Ovary (tissue), 9 donors: ENCODE data around the gene PCYT2. TPM values are rescaled to one million over a fixed set of nuclear protein-coding genes. Genes with fewer than 3 reads are reported as not detected.
A peak's percentile ranks its signal among the peaks of the same experiment; 100 is the strongest.

ENCODE experiments used
- DNase-seq, 5 donors: peaks; one replicate each; pipeline ENCODE4 v3.0.0-alpha.2; 2019 to 2020
- H3K27ac ChIP-seq, 2 donors: fragments of 200-600 bp; one replicate each; pipeline versions ENCODE4 v1.5.1 to v1.8.0; 2019 to 2022
- H3K27me3 ChIP-seq: fragments of 200-600 bp; one replicate; pipeline ENCODE4 v1.8.0; 2022
- H3K36me3 ChIP-seq: fragments of 200-600 bp; sonication (generic); one replicate; pipeline ENCODE4 v1.5.1; 2019
- H3K4me1 ChIP-seq: one replicate; pipeline ENCODE4 v1.8.1; 2013; ENCODE audit warnings: mild to moderate bottlenecking, moderate library complexity; ENCODE audit not compliant: insufficient read depth
- H3K4me3 ChIP-seq: fragments of 200-600 bp; sonication (generic); one replicate; pipeline ENCODE4 v1.5.1; 2017
- H3K9me3 ChIP-seq, 2 donors: fragments of 200-600 bp in 1 of 2; sonication (generic) in 1 of 2; one replicate each; pipeline versions ENCODE4 v1.5.1 to v1.8.1; 2013 to 2019; ENCODE audit warnings: mild to moderate bottlenecking in 1 of 2, moderate library complexity in 1 of 2
- EP300 ChIP-seq: sonication (generic); formaldehyde crosslinking; IDR thresholded peaks from one replicate; pipeline ENCODE4 v1.6.1; 2017; ENCODE audit warnings: antibody characterized with exemption
- POLR2A ChIP-seq: fragments of 450-650 bp; IDR thresholded peaks from one replicate; pipeline ENCODE4 v1.6.1; 2017; ENCODE audit warnings: antibody characterized with exemption, mild to moderate bottlenecking, moderate library complexity
- whole genome bisulfite sequencing, 3 donors: extraction: QIAGEN DNeasy Blood & Tissue Kit in 1 of 3; methylation state at CpG; one replicate each; pipeline versions ENCODE4 v1.1.5 to v1.1.7; 2013 to 2017; 5-methylcytosine and 5-hydroxymethylcytosine counted together
- intact Hi-C, 4 donors: fragments of 100-400 bp; cut with DNase I; formaldehyde crosslinking; loops; one replicate each; pipeline versions ENCODE4 v1.11.0 to v1.15.1; 2022 to 2023
- polyA plus RNA-seq, 2 donors: library from polyadenylated mRNA; stranded (reverse); fragments of 200-250 nt in 1 of 2; fragments of 350-450 nt in 1 of 2; fragmentation: Illumina TruSeq in 1 of 2; extraction: RNeasy Lipid Tissue Mini Kit (QIAGEN cat#74804) in 1 of 2; gene quantifications; one replicate each; pipeline ENCODE4 v1.2.3, GENCODE V29; 2013 to 2014
- total RNA-seq, 7 donors: library from RNA; depleted of rRNA in 2 of 7; stranded (reverse); fragments of >200 nt in 2 of 7; fragmentation: NEBNext Ultra II Directional in 3 of 7; extraction: Animal tissue kit (Norgen Biotek cat#: 25700) in 3 of 7; gene quantifications; one replicate each; pipeline versions ENCODE4 v1.1.0 to v1.2.4, GENCODE V29; 2016 to 2023
- TF ChIP-seq, protein P1 (sequence below), 3 donors: fragments of 450-650 bp in 2 of 3; fragments of 200-600 bp in 1 of 3; IDR thresholded peaks; one replicate each; pipeline versions ENCODE4 v1.5.1 to v1.8.0; 2016 to 2022; ENCODE audit warnings: antibody characterized with exemption in 3 of 3, mild to moderate bottlenecking in 1 of 3
- donor health status: DM: no; HTN: no; CAD: no; lungs with moderate emphysema.
- donor health status: DM: no; HTN: no; CAD: no.
- donor health status: Bipolar disorder and iron deficiency.
- donor health status: DM: yes; HTN: yes; CAD: no.
- donor health status: DM: no; HTN: no; CAD: no.
- donor health status: DM: yes; HTN: yes; CAD: no.

The PCYT2 gene
- total and polyA plus RNA-seq, 9 donors, result 12.6 to 71.4 (median 25.7) TPM

DNA sequence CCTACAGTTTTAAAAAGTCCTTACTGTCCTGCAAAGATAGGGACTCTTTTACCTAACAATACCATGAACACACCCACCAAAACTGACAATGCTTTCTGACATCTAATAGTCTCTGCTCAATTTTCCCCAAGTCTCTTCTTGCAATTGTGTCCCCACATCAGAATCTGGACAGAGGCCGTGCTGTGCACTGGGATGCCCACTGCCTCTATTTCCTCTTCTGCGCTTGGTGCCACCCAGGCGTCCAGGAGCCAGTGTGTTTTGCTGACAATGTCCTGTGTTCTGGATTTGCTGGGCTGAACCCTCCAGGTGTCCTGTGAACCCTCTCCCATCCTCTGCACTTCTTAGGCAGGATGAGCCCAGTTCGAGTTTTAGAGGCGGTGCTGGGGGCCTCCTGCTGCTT is 33.6 kb downstream of the PCYT2 start:
- Histone ChIP-seq H3K27ac (no peak overlapping the region), H3K9me3 (no peaks in the 10 kb centered on the region), H3K27me3 (no peaks in the 10 kb centered on the region), H3K36me3 (no peaks in the 10 kb centered on the region), H3K4me1 (peaks cover 2% of the 10 kb centered on the region), H3K4me3 (no peak overlapping the region)
- intact Hi-C loops, result no loop called here
- WGBS, 3 donors, result 94 to 97% (median 96%) methylated on average over 5 of the region's 5 CpGs
- DNase-seq, result no peak
- TF ChIP-seq EP300, result no peak

DNA sequence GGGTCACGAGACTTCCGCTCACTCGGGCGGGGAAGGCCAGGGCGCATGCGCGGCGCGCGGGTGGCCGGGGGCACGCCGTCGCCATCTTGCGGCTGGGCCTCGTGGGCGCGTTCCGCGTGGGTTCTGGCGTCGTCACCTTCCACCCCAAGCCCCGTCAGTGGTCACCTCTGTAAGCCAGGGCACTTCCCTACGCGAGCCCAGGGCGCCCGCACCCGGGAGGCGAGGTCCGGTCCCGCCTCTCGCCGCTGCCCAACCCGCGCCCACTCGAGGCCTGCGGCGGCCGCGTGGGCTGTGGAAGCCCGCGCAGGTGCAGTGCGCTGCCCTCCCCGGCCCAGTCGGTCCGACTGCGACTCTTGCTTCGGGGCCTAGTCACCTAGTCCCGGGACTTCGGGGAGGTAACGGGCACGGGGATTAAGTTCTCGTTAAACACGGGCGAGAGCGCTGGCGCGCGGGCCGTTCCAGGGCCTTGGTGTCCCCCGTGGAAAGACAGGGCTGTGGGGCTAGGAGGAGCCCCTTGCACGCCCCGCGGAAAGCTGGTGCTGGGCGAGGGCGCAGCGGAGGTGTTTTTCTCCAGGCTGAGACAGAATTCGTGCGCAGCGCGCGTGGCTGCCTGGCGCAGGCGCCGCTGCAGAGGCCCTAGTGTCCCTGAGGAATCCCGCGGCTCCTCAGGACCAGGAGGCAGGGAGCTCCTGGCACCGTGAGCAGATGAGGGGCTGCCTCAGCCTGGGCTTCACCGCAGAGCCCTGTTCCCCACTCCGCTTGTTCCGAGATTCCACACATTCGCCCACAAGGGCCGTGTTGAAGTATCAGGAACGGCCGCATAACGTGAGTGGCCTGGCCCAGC is 39.6 kb downstream of the PCYT2 start:
- no peaks in the 10 kb centered on the region for H3K36me3 ChIP-seq
- H3K4me1 ChIP-seq, result peaks cover 12% of the 10 kb centered on the region
- H3K9me3 ChIP-seq, result no peaks in the 10 kb centered on the region
- no peaks in the 10 kb centered on the region for H3K27me3 ChIP-seq
- H3K27ac ChIP-seq, result peak overlapping the region; percentile 87 to 95
- DNase-seq, result peak; percentile 93 to 96 (median 95)
- intact Hi-C loops, result no loop called here
- 0 to 1% (median 0%) methylated on average over 47 to 86 of the region's 86 CpGs for WGBS, 3 donors
- H3K4me3 ChIP-seq, result peak overlapping the region; percentile 90
- TF ChIP-seq EP300 (peak; percentile 21), POLR2A (peak; percentile 98)
- TF ChIP-seq, protein P1, sequence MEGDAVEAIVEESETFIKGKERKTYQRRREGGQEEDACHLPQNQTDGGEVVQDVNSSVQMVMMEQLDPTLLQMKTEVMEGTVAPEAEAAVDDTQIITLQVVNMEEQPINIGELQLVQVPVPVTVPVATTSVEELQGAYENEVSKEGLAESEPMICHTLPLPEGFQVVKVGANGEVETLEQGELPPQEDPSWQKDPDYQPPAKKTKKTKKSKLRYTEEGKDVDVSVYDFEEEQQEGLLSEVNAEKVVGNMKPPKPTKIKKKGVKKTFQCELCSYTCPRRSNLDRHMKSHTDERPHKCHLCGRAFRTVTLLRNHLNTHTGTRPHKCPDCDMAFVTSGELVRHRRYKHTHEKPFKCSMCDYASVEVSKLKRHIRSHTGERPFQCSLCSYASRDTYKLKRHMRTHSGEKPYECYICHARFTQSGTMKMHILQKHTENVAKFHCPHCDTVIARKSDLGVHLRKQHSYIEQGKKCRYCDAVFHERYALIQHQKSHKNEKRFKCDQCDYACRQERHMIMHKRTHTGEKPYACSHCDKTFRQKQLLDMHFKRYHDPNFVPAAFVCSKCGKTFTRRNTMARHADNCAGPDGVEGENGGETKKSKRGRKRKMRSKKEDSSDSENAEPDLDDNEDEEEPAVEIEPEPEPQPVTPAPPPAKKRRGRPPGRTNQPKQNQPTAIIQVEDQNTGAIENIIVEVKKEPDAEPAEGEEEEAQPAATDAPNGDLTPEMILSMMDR (IDR thresholded peaks at IDR 0.05), result peak in 2 of 3 donors; percentile 33 to 56

DNA sequence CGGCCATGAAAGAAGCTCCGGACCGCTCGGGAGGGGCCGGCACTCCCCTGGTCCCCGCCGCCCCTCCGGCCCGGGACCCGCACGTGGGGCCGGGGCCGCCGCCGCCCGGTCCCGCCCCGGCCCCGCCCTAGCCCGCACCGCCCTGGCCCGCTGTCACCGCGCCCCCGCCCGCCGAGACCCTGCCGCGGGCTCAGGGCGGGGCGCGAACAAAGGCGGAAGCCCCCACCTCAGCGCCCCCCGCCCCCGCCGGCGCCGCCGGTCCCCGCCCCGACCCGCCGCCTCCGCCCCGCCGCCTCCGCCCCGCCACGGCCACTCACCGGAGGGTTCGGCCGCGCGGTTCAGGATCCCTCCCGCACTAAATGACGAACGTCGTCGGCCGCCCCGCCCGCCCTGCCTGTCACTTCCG is 40.2 kb downstream of the PCYT2 start, which contains the start of gene ARHGDIA:
Gene ARHGDIA, minus strand, starts transcription at position 357 of the 406 bp plus-strand sequence. CDS start 1,407 bp downstream, outside the sequence.
- Histone ChIP-seq H3K36me3 (no peaks in the 10 kb centered on the region), H3K9me3 (no peaks in the 10 kb centered on the region), H3K4me1 (peaks cover 12% of the 10 kb centered on the region), H3K27me3 (no peaks in the 10 kb centered on the region), H3K4me3 (peak within 1 kb of the TSS; percentile 90), H3K27ac (peak within 1 kb of the TSS; percentile 87 to 95)
- 0 to 1% methylated on average over 6 to 64 of the region's 64 CpGs; no CpG with 5 or more reads in 1 of the 3 donors for WGBS, 3 donors
- no peak for DNase-seq
- intact Hi-C loops, result no loop called here
- TF ChIP-seq EP300 (no peak), POLR2A (no peak)
- TF ChIP-seq, protein P1 (IDR thresholded peaks at IDR 0.05), result no peak

DNA sequence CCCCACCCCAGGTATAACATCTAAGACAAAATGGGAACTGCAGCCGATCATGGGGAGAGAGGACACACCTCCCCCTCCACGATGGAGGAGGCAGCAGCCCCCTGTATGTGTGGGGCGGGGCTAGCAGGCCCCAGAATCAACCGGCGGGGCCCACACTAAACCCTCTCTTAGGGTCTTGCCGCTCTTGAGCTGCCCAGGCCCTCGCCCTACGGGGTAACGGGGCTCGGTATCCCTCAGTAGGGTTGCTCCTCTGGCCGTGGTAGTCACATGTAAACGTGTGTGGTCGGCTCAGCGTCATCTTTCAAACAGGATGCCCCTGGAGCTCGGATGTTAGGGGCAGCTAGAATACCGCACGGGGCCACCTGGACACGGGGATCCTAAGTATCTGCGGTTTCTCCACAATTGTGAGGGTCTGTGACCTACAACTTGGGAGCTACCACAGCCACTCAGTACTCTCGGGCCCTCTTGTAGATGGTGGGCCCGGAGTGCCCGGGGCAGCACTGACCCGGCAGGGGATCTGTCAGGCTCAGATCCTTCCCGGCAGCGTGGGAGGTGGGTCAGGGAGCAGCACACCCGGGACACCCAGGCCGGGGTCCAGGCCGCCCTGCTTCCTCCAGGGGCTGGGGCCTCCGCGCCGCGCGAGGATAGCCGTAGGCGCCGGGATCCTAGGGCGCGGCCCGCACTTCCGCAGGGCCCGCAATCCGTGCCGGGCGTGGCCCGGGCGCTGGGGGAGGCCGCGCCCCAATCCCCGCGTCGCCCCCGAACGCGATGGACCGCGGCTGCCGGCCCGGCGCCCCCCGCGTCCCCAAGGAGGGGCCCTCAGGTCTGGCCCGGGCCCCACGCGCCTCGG is 40.8 kb downstream of the PCYT2 start:
- Histone ChIP-seq H3K4me1 (peaks cover 12% of the 10 kb centered on the region), H3K4me3 (peak overlapping the region; percentile 90), H3K27ac (peak overlapping the region; percentile 87 to 95), H3K27me3 (no peaks in the 10 kb centered on the region), H3K36me3 (no peaks in the 10 kb centered on the region), H3K9me3 (no peaks in the 10 kb centered on the region)
- intact Hi-C loops, result no loop called here
- DNase-seq, result peak in 4 of 5 donors; percentile 41 to 69 (median 56)
- TF ChIP-seq, protein P1 (IDR thresholded peaks at IDR 0.05), result no peak
- TF ChIP-seq POLR2A, result no peak
- TF ChIP-seq EP300, result no peak
- 1 to 4% (median 2%) methylated on average over 23 to 65 of the region's 65 CpGs for WGBS, 3 donors
